ENCODE measurements around the gene RASGRP3. TPM values are rescaled to one million over a fixed set of nuclear protein-coding genes. Genes with fewer than 3 reads are reported as not detected.

RASGRP3 gene
- total RNA-seq, 1 experiment from 2014 or later, result 0.59 TPM

DNA sequence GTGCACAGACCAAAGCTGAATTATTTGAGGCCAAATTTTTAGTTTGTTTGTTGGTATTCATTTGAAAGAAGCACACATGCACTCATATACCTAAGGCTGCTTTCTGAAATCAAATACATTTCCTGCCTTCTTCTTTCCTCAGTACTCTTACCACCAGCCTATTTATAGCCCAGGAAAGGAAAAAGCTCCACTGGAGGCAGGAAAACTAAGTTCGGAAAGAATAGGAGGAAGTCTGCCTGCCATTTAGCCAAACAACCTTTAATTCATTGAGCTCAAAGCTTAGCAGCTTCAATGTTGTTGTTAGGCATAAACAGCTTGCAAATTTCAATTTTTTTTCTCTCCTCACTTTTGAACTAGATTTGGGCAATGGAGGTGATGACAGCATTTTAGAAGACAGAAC lies 40.4 kb upstream of the RASGRP3 start:
- no peak overlapping the region for H3K27ac ChIP-seq (ENCODE audit: low read depth, low read length)
- H3K36me3 ChIP-seq (ENCODE audit: control insufficient read depth in 1 of 2, insufficient read depth in 2 of 2, low read length in 2 of 2), result no peaks in the 10 kb centered on the region
- H3K4me3 ChIP-seq (replicated peaks in 1 of 2; ENCODE audit: low read depth in 1 of 2, low read length in 2 of 2), result no peak overlapping the region
- H3K4me1 ChIP-seq (ENCODE audit: control insufficient read depth in 1 of 2, insufficient read depth in 2 of 2, low read length in 2 of 2), result no peaks in the 10 kb centered on the region
- no peak overlapping the region for H2AFZ ChIP-seq (ENCODE audit: low read depth, low read length, poor library complexity, severe bottlenecking)
- H3K9ac ChIP-seq (ENCODE audit: low read length), result no peak overlapping the region
- RAD21 ChIA-PET (ENCODE audit: low non-redundant PET in 1 of 2, low total read pairs in 2 of 2, uncharacterized antibody in 2 of 2, unreplicated experiment in 2 of 2), result no interaction called here
- ATAC-seq (no peak), DNase-seq (ENCODE audit: low read depth, low spot score) (no peak)
- POLR2A ChIA-PET, result no interaction called here
- no peaks in the 10 kb centered on the region for H3K9me3 ChIP-seq (ENCODE audit: control insufficient read depth in 1 of 2, insufficient read depth in 1 of 2, low read depth in 1 of 2, low read length in 2 of 2)
- BruUV-seq (replicated peaks), result no TSS peak
- H3K27me3 ChIP-seq (ENCODE audit: insufficient read depth, low read length), result no peaks in the 10 kb centered on the region
- CTCF ChIA-PET, result interaction anchor here (0.8 kb wide), 1 partner anchor 21 kb away, joined by 3 read pairs; no protein-coding TSS in a partner anchor
- H4K20me1 ChIP-seq (ENCODE audit: insufficient read depth), result no peaks in the 10 kb centered on the region
- TF ChIP-seq SP1 (IDR thresholded peaks at IDR 0.05; ENCODE audit: low read depth), result no peak
- TF ChIP-seq, protein P1, sequence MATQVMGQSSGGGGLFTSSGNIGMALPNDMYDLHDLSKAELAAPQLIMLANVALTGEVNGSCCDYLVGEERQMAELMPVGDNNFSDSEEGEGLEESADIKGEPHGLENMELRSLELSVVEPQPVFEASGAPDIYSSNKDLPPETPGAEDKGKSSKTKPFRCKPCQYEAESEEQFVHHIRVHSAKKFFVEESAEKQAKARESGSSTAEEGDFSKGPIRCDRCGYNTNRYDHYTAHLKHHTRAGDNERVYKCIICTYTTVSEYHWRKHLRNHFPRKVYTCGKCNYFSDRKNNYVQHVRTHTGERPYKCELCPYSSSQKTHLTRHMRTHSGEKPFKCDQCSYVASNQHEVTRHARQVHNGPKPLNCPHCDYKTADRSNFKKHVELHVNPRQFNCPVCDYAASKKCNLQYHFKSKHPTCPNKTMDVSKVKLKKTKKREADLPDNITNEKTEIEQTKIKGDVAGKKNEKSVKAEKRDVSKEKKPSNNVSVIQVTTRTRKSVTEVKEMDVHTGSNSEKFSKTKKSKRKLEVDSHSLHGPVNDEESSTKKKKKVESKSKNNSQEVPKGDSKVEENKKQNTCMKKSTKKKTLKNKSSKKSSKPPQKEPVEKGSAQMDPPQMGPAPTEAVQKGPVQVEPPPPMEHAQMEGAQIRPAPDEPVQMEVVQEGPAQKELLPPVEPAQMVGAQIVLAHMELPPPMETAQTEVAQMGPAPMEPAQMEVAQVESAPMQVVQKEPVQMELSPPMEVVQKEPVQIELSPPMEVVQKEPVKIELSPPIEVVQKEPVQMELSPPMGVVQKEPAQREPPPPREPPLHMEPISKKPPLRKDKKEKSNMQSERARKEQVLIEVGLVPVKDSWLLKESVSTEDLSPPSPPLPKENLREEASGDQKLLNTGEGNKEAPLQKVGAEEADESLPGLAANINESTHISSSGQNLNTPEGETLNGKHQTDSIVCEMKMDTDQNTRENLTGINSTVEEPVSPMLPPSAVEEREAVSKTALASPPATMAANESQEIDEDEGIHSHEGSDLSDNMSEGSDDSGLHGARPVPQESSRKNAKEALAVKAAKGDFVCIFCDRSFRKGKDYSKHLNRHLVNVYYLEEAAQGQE (IDR thresholded peaks at IDR 0.05; ENCODE audit: low read depth), result no peak
- TF ChIP-seq YY1 (IDR thresholded peaks at IDR 0.05; ENCODE audit: extremely low read depth, insufficient replicate concordance, low read depth, low read length), result no peak
- TF ChIP-seq, protein P2, sequence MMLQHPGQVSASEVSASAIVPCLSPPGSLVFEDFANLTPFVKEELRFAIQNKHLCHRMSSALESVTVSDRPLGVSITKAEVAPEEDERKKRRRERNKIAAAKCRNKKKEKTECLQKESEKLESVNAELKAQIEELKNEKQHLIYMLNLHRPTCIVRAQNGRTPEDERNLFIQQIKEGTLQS (IDR thresholded peaks at IDR 0.05), result no peak
- TF ChIP-seq ZFX (IDR thresholded peaks at IDR 0.05), result no peak
- no peak for TF ChIP-seq SRF (IDR thresholded peaks at IDR 0.05; ENCODE audit: low read depth)
- TF ChIP-seq TCF7L2 (IDR thresholded peaks at IDR 0.05; ENCODE audit: borderline replicate concordance, extremely low read depth, insufficient read depth, insufficient read length), result no peak
- no peak for TF ChIP-seq SIN3A (IDR thresholded peaks at IDR 0.05; ENCODE audit: low read depth)
- TF ChIP-seq POLR2A (IDR thresholded peaks at IDR 0.05; ENCODE audit: borderline replicate concordance, extremely low read depth, insufficient read depth, insufficient read length), result no peak
- TF ChIP-seq ELF1 (IDR thresholded peaks at IDR 0.05; ENCODE audit: borderline replicate concordance, low read depth), result no peak
- TF ChIP-seq, protein P3, sequence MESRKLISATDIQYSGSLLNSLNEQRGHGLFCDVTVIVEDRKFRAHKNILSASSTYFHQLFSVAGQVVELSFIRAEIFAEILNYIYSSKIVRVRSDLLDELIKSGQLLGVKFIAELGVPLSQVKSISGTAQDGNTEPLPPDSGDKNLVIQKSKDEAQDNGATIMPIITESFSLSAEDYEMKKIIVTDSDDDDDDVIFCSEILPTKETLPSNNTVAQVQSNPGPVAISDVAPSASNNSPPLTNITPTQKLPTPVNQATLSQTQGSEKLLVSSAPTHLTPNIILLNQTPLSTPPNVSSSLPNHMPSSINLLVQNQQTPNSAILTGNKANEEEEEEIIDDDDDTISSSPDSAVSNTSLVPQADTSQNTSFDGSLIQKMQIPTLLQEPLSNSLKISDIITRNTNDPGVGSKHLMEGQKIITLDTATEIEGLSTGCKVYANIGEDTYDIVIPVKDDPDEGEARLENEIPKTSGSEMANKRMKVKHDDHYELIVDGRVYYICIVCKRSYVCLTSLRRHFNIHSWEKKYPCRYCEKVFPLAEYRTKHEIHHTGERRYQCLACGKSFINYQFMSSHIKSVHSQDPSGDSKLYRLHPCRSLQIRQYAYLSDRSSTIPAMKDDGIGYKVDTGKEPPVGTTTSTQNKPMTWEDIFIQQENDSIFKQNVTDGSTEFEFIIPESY (IDR thresholded peaks at IDR 0.05; ENCODE audit: extremely low read depth, insufficient replicate concordance, low read length), result no peak
- no peak for TF ChIP-seq POLR2AphosphoS5 (IDR thresholded peaks at IDR 0.05; ENCODE audit: low read depth, low read length)
- TF ChIP-seq FOSL1 (IDR thresholded peaks at IDR 0.05; ENCODE audit: low read depth), result no peak
- TF ChIP-seq EGR1 (IDR thresholded peaks at IDR 0.05; ENCODE audit: low read depth), result no peak
- TF ChIP-seq CBX3 (IDR thresholded peaks at IDR 0.05; ENCODE audit: low read depth), result no peak
- no peak for TF ChIP-seq ZNF274 (IDR thresholded peaks at IDR 0.05; ENCODE audit: low read depth, low read length)
- no peak for TF ChIP-seq EZH2phosphoT487 (IDR thresholded peaks at IDR 0.05; ENCODE audit: borderline replicate concordance)
- intact Hi-C loops (cut with micrococcal nuclease), result no loop called here
- no peak overlapping the region for H3K4me2 ChIP-seq (ENCODE audit: low read length)
- H3K9me2 ChIP-seq (ENCODE audit: insufficient read depth), result no peaks in the 10 kb centered on the region
- no peaks in the 10 kb centered on the region for H3K79me2 ChIP-seq (ENCODE audit: insufficient read depth, low read length)

Data from HCT116 (cell line).